ENCODE measurements around the gene TMEM25.

DNA sequence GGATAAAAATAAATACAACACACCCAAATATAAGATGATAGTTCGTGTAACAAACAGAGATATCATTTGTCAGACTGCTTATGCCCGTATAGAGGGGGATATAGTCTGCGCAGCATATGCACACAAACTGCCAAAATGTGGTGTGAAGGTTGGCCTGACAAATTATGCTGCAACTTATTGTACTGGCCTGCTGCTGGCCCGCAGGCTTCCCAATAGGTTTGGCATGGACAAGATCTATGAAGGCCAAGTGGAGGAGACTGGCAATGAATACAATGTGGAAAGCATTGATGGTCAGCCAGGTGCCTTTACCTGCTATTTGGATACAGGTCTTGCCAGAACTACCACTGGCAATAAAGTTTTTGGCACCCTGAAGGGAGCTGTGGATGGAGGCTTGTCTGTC lies 29.8 kb downstream of the TMEM25 start:
- TF ChIP-seq REST (IDR thresholded peaks at IDR 0.05) (no peak), POLR2A (IDR thresholded peaks at IDR 0.05; ENCODE audit: low read length) (no peak), RNF2 (IDR thresholded peaks at IDR 0.05; ENCODE audit: borderline replicate concordance, low read depth) (no peak)
- TF ChIP-seq, protein P1, sequence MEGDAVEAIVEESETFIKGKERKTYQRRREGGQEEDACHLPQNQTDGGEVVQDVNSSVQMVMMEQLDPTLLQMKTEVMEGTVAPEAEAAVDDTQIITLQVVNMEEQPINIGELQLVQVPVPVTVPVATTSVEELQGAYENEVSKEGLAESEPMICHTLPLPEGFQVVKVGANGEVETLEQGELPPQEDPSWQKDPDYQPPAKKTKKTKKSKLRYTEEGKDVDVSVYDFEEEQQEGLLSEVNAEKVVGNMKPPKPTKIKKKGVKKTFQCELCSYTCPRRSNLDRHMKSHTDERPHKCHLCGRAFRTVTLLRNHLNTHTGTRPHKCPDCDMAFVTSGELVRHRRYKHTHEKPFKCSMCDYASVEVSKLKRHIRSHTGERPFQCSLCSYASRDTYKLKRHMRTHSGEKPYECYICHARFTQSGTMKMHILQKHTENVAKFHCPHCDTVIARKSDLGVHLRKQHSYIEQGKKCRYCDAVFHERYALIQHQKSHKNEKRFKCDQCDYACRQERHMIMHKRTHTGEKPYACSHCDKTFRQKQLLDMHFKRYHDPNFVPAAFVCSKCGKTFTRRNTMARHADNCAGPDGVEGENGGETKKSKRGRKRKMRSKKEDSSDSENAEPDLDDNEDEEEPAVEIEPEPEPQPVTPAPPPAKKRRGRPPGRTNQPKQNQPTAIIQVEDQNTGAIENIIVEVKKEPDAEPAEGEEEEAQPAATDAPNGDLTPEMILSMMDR (IDR thresholded peaks at IDR 0.05): no peak

All from A549 (cell line).